CD14-positive monocyte (primary cell): ENCODE data around the gene VAV2. TPM values are rescaled to one million over a fixed set of nuclear protein-coding genes. Genes with fewer than 3 reads are reported as not detected.

Source experiments
- DNase-seq, 3 donors: peaks; one replicate each; pipeline ENCODE4 v3.0.0-alpha.2; 2011 to 2022
- H2AFZ ChIP-seq: 2 replicates; pipeline ENCODE4 v1.6.0; 2012; ENCODE audit warnings: mild to moderate bottlenecking, low read depth, low read length, inconsistent platforms; ENCODE audit not compliant: insufficient read depth, poor library complexity, severe bottlenecking
- H3K27ac ChIP-seq, 2 donors: 1 replicate in 1 of 2; 2 replicates in 1 of 2; pipeline ENCODE4 v1.5.1; 2012 to 2013; ENCODE audit warnings: low read length in 2 of 2, control low read depth in 1 of 2, inconsistent platforms in 1 of 2, low read depth in 1 of 2, mild to moderate bottlenecking in 1 of 2
- H3K27me3 ChIP-seq, 2 donors: one replicate each; pipeline versions ENCODE4 v1.6.0 to v1.6.1; 2011 to 2013; ENCODE audit warnings: low read length in 2 of 2; ENCODE audit not compliant: control insufficient read depth in 2 of 2, insufficient read depth in 2 of 2
- H3K36me3 ChIP-seq, 2 donors: replicated peaks in 1 of 2; 1 replicate in 1 of 2; 2 replicates in 1 of 2; pipeline versions ENCODE4 v1.5.1 to v1.6.1; 2012 to 2013; ENCODE audit warnings: low read length in 2 of 2, control low read depth in 1 of 2, inconsistent platforms in 1 of 2, mild to moderate bottlenecking in 1 of 2; ENCODE audit not compliant: insufficient read depth in 2 of 2, control insufficient read depth in 1 of 2
- H3K4me1 ChIP-seq, 2 donors: 1 replicate in 1 of 2; 2 replicates in 1 of 2; pipeline versions ENCODE4 v1.5.1 to v1.6.1; 2012 to 2013; ENCODE audit warnings: low read length in 2 of 2, control low read depth in 1 of 2, inconsistent platforms in 1 of 2, mild to moderate bottlenecking in 1 of 2, moderate library complexity in 1 of 2; ENCODE audit not compliant: insufficient read depth in 2 of 2, control insufficient read depth in 1 of 2
- H3K4me2 ChIP-seq: replicated peaks from 2 replicates; pipeline ENCODE3; 2012; ENCODE audit warnings: low read length, moderate library complexity, mild to moderate bottlenecking; ENCODE audit not compliant: poor library complexity, severe bottlenecking; ENCODE audit errors: extremely low read depth
- H3K4me3 ChIP-seq, 3 experiments: fragments of 200-600 bp in 1 of 3; sonication (generic) in 1 of 3; replicated peaks in 1 of 3; 1 replicate in 2 of 3; 2 replicates in 1 of 3; pipeline ENCODE4 v1.5.1; 2011 to 2013; ENCODE audit warnings: low read length in 3 of 3, mild to moderate bottlenecking in 3 of 3, control low read depth in 2 of 3, low read depth in 2 of 3, inconsistent platforms in 1 of 3, moderate library complexity in 1 of 3
- H3K79me2 ChIP-seq: 2 replicates; pipeline ENCODE4 v1.6.0; 2012; ENCODE audit warnings: mild to moderate bottlenecking, control low read depth, inconsistent platforms, low read length, moderate library complexity; ENCODE audit not compliant: insufficient read depth
- H3K9ac ChIP-seq: 2 replicates; pipeline ENCODE4 v1.6.0; 2017; ENCODE audit warnings: low read length, mild to moderate bottlenecking; ENCODE audit not compliant: insufficient read depth, poor library complexity, severe bottlenecking
- H3K9me3 ChIP-seq, 2 donors: replicated peaks in 1 of 2; 1 replicate in 1 of 2; 2 replicates in 1 of 2; pipeline versions ENCODE4 v1.5.1 to v1.6.1; 2012 to 2013; ENCODE audit warnings: low read length in 2 of 2, control low read depth in 1 of 2; ENCODE audit not compliant: control insufficient read depth in 1 of 2, insufficient read depth in 1 of 2
- H4K20me1 ChIP-seq: 2 replicates; pipeline ENCODE4 v1.6.0; 2012; ENCODE audit warnings: mild to moderate bottlenecking, low read length, control low read depth, moderate library complexity; ENCODE audit not compliant: insufficient read depth
- H3K27ac Mint-ChIP-seq, 7 donors: one replicate each; pipeline ENCODE4 v1.8.0; 2020; ENCODE audit warnings: mild to moderate bottlenecking in 7 of 7, mixed read lengths in 7 of 7, moderate library complexity in 6 of 7, inconsistent platforms in 2 of 7
- H3K27me3 Mint-ChIP-seq, 3 donors: one replicate each; pipeline ENCODE4 v1.8.0; 2021 to 2022; ENCODE audit warnings: low read depth in 3 of 3, mild to moderate bottlenecking in 3 of 3, mixed read lengths in 3 of 3, moderate library complexity in 3 of 3, inconsistent platforms in 1 of 3
- H3K36me3 Mint-ChIP-seq, 2 donors: one replicate each; pipeline ENCODE4 v1.8.0; 2020; ENCODE audit warnings: mixed read lengths in 2 of 2, inconsistent platforms in 1 of 2, mild to moderate bottlenecking in 1 of 2
- H3K4me1 Mint-ChIP-seq: one replicate; pipeline ENCODE4 v1.8.0; 2020; ENCODE audit warnings: mild to moderate bottlenecking, mixed read lengths
- H3K4me3 Mint-ChIP-seq, 2 donors: one replicate each; pipeline ENCODE4 v1.8.0; 2020; ENCODE audit warnings: mild to moderate bottlenecking in 2 of 2, mixed read lengths in 2 of 2, moderate library complexity in 1 of 2
- H3K9me3 Mint-ChIP-seq, 7 donors: one replicate each; pipeline ENCODE4 v1.8.0; 2020 to 2022; ENCODE audit warnings: mixed read lengths in 7 of 7, mild to moderate bottlenecking in 6 of 7, moderate library complexity in 6 of 7, inconsistent platforms in 2 of 7
- CTCF ChIP-seq: fragments of 200-600 bp; IDR thresholded peaks from one replicate; pipeline ENCODE4 v1.8.0; 2022; ENCODE audit warnings: antibody characterized with exemption, mild to moderate bottlenecking
- WGBS: methylation state at CpG from one replicate; pipeline ENCODE4 v1.1.5; 2013; ENCODE audit warnings: missing lambda C conversion rate; ENCODE audit not compliant: insufficient coverage; 5-methylcytosine and 5-hydroxymethylcytosine counted together
- intact Hi-C, 2 donors: fragments of 100-400 bp; cut with micrococcal nuclease; formaldehyde crosslinking; loops; one replicate each; pipeline versions ENCODE4 v1.15.0 to v1.15.1; 2023
- polyA plus RNA-seq, 3 donors: library from polyadenylated mRNA; depleted of rRNA in 1 of 3; unstranded in 2 of 3; stranded (reverse) in 1 of 3; fragments of 300-500 nt in 2 of 3; fragments of >200 nt in 1 of 3; fragmentation: Illumina TruSeq in 2 of 3; gene quantifications; 1 replicate in 2 of 3; 2 replicates in 1 of 3; pipeline ENCODE4 v1.2.3, GENCODE V29; 2012 to 2021

Gene VAV2
- polyA plus RNA-seq, 3 donors, result 2.3 to 13.6 (median 2.3) TPM

GRCh38 chr9:133921866-133922265, 70.3 kb downstream of the VAV2 start:
- Histone ChIP-seq H3K79me2 (no peaks in the 10 kb centered on the region), H3K27ac (no peak overlapping the region), H3K4me2 (no peak overlapping the region), H3K4me3 (no peak overlapping the region), H2AFZ (no peak overlapping the region), H3K4me1 (no peaks in the 10 kb centered on the region), H4K20me1 (peaks cover 80% of the 10 kb centered on the region), H3K9me3 (no peaks in the 10 kb centered on the region), H3K36me3 (no peaks in the 10 kb centered on the region), H3K27me3 (no peaks in the 10 kb centered on the region), H3K9ac (no peak overlapping the region)
- Mint-ChIP-seq H3K27me3 (peaks cover 3 to 9% (median 5%) of the 10 kb centered on the region in 3 donors), H3K36me3 (peaks cover 6 to 20% of the 10 kb centered on the region in 2 donors), H3K27ac (no peak overlapping the region), H3K9me3 (peaks cover 0 to 2% (median 0%) of the 10 kb centered on the region in 7 donors), H3K4me3 (no peak overlapping the region), H3K4me1 (peaks cover 3% of the 10 kb centered on the region)
- WGBS, result 97% methylated on average over 15 of the region's 17 CpGs
- intact Hi-C loops, result no loop called here
- no peak for TF ChIP-seq CTCF
- DNase-seq, result no peak

DNA sequence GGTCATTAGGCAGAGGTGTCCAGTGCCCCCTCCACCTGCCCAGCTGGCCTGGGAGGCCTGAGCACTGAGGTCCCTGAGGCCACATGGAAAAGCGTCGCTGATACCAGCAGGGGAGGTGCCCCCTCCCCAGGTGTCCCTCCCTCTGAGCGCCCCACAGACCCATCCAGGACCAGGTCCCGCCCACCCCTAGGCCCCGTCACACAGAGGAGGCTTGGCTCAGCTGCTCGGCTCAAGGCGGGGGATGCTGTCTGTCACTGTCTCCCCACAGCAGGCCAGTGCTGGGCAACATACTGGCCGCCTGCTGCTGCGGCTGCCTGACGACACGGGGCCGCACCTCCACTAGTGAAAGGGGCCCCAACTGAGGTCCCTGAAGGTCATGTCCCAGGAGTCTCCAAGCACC, 71.7 kb downstream of the VAV2 start:
- no peak overlapping the region for H3K9ac ChIP-seq
- no peak overlapping the region for H3K4me3 Mint-ChIP-seq
- peaks cover 0 to 2% (median 0%) of the 10 kb centered on the region in 7 donors for H3K9me3 Mint-ChIP-seq
- no peak for TF ChIP-seq CTCF
- H3K9me3 ChIP-seq, result no peaks in the 10 kb centered on the region
- no peaks in the 10 kb centered on the region for H3K79me2 ChIP-seq
- H3K4me2 ChIP-seq, result no peak overlapping the region
- H3K36me3 Mint-ChIP-seq, result peaks cover 6 to 20% of the 10 kb centered on the region in 2 donors
- H3K27ac Mint-ChIP-seq, result no peak overlapping the region
- H3K27ac ChIP-seq, result no peak overlapping the region
- intact Hi-C loops, result no loop called here
- no peaks in the 10 kb centered on the region for H3K36me3 ChIP-seq
- WGBS, result 97% methylated on average over 12 of the region's 12 CpGs
- DNase-seq, result no peak
- no peak overlapping the region for H3K4me3 ChIP-seq
- no peaks in the 10 kb centered on the region for H3K4me1 ChIP-seq
- peaks cover 3 to 12% (median 11%) of the 10 kb centered on the region in 3 donors for H3K27me3 Mint-ChIP-seq
- H2AFZ ChIP-seq, result no peak overlapping the region
- peaks cover 6% of the 10 kb centered on the region for H3K4me1 Mint-ChIP-seq
- no peaks in the 10 kb centered on the region for H3K27me3 ChIP-seq
- H4K20me1 ChIP-seq, result peaks cover 81% of the 10 kb centered on the region
